ENCODE results near the gene FGFR2.

Gene FGFR2

DNA sequence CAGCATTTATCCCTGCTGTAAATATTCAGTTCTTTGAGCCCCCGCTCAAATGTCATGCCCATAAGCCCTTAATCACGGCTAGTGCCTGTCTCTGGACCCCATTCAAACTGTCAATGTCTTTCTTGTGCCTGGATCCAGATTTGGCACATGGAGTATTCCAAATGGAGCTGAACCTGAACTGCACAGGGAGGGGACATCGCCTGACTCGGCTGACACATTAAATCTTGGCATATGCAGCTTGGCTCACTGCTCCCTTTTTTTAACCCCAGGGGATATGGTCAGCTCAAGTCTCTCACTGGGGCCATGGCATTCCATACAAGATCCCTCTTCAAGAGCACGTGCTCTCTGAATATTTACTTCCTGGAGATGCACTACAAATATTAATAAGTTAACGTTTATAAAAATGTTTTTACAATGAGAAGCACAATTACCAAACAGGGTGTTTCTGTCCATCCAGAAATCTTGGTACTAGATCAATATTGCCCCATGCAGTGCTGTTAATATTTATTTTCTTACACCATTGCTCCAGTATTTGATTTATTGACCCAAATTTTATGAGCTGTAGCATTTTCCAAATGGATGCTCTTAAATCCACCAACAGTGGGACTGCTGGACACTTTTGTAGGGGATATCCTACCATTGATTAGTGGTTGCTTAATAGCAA lies 57.4 kb downstream of the FGFR2 start:
- Mint-ChIP-seq H3K27me3 (ENCODE audit: low read depth, poor library complexity) (peaks cover 6% of the 10 kb centered on the region), H3K27ac (no peak overlapping the region), H3K9me3 (peaks cover 15% of the 10 kb centered on the region), H3K36me3 (ENCODE audit: low read depth) (peaks cover 70% of the 10 kb centered on the region), H3K4me3 (no peak overlapping the region), H3K4me1 (peaks cover 38% of the 10 kb centered on the region)
- TF ChIP-seq, protein P1, sequence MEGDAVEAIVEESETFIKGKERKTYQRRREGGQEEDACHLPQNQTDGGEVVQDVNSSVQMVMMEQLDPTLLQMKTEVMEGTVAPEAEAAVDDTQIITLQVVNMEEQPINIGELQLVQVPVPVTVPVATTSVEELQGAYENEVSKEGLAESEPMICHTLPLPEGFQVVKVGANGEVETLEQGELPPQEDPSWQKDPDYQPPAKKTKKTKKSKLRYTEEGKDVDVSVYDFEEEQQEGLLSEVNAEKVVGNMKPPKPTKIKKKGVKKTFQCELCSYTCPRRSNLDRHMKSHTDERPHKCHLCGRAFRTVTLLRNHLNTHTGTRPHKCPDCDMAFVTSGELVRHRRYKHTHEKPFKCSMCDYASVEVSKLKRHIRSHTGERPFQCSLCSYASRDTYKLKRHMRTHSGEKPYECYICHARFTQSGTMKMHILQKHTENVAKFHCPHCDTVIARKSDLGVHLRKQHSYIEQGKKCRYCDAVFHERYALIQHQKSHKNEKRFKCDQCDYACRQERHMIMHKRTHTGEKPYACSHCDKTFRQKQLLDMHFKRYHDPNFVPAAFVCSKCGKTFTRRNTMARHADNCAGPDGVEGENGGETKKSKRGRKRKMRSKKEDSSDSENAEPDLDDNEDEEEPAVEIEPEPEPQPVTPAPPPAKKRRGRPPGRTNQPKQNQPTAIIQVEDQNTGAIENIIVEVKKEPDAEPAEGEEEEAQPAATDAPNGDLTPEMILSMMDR (IDR thresholded peaks at IDR 0.05), result no peak
- DNase-seq, result no peak

DNA sequence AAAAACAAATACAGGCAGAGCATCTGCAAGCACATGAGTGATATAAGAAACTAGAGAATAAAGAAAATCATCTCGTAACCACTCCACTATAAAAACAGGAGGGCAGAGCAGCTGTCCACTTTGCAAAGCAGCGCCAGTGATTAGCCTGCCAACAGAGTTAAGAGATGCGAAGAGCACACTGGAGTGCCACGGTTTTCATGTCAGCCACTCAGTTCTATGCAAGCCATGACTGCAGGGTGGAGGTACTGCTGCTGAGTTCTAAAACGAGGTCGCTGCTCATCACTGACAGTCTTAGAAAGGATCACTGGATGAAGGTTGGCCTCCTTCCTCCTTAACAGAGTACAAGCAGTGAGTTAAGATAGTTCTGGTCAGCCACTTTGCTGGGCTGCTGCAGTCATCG lies 58.5 kb downstream of the FGFR2 start:
- Mint-ChIP-seq H3K4me3 (no peak overlapping the region), H3K27ac (no peak overlapping the region), H3K4me1 (peaks cover 38% of the 10 kb centered on the region), H3K36me3 (ENCODE audit: low read depth) (peaks cover 66% of the 10 kb centered on the region), H3K27me3 (ENCODE audit: low read depth, poor library complexity) (peaks cover 6% of the 10 kb centered on the region), H3K9me3 (peaks cover 6% of the 10 kb centered on the region)
- DNase-seq, result no peak
- TF ChIP-seq, protein P1 (IDR thresholded peaks at IDR 0.05), result no peak

DNA sequence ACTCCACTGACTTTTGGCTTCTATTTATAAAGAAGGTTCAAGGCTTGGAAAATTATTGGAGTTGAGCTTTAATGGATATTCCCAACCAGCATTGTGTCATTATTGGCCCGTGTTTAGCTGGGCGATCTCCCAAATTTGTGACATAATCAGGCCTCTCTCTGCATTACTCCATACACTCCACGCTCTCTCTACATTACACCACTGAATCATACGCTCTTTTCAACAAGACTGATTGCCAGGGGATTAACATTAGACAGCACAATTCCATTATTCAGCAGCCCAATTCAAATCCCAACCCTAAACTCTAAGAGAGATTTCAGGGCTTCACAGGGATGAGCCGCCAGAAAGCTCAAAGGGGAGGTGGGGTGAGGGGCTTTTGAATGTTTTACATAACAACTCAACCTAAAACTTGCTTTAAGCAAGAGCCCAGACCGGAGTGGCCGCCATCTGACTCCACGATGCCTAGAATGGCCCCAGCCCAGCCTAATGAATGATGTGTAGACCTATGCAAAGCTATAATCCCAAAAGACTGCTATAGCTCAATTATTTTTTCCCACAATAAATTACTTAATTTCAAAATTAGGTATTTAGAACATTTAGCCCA lies 61.8 kb downstream of the FGFR2 start:
- H3K9me3 Mint-ChIP-seq, result no peaks in the 10 kb centered on the region
- TF ChIP-seq, protein P1 (IDR thresholded peaks at IDR 0.05), result no peak
- H3K4me1 Mint-ChIP-seq, result peaks cover 25% of the 10 kb centered on the region
- DNase-seq, result no peak
- no peak overlapping the region for H3K27ac Mint-ChIP-seq
- H3K36me3 Mint-ChIP-seq (ENCODE audit: low read depth), result peaks cover 71% of the 10 kb centered on the region
- peaks cover 16% of the 10 kb centered on the region for H3K27me3 Mint-ChIP-seq (ENCODE audit: low read depth, poor library complexity)
- H3K4me3 Mint-ChIP-seq, result no peak overlapping the region

DNA sequence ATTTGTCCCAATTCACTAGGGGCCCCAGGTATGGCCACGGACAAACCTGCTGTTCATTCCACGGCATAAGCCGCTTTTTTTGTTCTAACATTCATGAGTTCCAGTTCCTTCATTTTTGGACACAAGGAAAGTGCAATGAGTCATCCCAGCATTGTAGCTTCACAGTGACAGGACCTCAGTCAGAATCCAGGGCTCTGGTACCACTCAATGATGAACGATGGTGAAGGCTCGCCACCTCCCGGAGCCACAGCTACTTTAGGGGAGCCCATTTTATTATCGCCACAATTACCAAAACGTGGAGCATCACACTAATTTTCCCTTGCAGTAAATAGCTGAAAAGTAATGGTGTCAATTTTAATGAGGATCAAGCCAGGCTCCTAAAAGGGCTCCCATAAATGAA lies 62.9 kb downstream of the FGFR2 start:
- Mint-ChIP-seq H3K4me1 (peaks cover 23% of the 10 kb centered on the region), H3K27ac (no peak overlapping the region), H3K36me3 (ENCODE audit: low read depth) (peaks cover 81% of the 10 kb centered on the region), H3K27me3 (ENCODE audit: low read depth, poor library complexity) (peaks cover 19% of the 10 kb centered on the region), H3K4me3 (no peak overlapping the region), H3K9me3 (no peaks in the 10 kb centered on the region)
- TF ChIP-seq, protein P1 (IDR thresholded peaks at IDR 0.05), result no peak
- no peak for DNase-seq

DNA sequence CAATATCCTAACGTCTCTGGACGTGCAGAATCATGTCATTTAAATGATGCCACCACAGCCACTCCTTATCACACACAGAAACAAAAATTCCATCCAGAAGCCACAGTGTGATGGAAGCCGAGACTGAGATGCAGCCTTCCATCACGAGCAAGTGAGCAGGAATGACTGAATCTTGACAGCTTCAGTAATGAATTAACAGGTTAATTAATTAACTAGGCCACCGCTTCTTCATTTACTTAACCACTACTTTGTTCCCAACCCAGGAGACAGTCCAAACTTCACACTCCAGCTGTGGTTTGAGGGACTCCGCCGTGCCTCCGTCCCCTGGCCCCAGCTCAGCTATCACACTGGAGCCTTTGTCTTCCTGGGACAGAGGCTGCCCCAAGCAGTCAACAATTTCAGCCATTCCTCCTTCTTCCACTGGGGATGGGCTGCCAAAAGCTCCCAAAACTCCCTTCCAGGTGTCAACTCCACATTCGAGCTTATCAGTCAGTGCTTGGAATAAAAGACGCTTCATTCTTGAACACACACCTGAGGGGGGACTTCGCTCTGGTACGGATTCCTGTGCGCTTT lies 65.9 kb downstream of the FGFR2 start:
- Mint-ChIP-seq H3K27me3 (ENCODE audit: low read depth, poor library complexity) (peaks cover 19% of the 10 kb centered on the region), H3K36me3 (ENCODE audit: low read depth) (peaks cover 65% of the 10 kb centered on the region), H3K27ac (no peak overlapping the region), H3K4me3 (no peak overlapping the region), H3K9me3 (no peaks in the 10 kb centered on the region), H3K4me1 (peaks cover 48% of the 10 kb centered on the region)
- DNase-seq, result no peak
- TF ChIP-seq, protein P1 (IDR thresholded peaks at IDR 0.05), result no peak

DNA sequence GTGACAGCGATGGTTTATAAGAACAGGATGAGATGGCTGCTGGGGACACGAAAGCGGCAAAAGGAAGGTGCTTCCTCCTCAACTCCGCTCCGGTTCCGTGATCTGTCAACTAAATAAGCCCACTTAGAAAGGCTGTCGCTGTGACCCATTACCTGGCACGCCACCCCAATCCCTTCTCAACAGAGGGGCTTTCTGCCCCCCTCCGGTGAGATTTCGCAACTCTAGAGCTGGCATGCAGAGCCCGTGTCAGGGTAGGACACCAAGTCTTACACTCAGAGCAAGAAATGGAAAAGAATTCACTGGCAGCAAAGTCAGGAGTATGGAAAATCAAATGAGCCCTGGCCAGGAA lies 66.4 kb downstream of the FGFR2 start:
- DNase-seq, result no peak
- peaks cover 54% of the 10 kb centered on the region for H3K4me1 Mint-ChIP-seq
- no peak overlapping the region for H3K4me3 Mint-ChIP-seq
- H3K27me3 Mint-ChIP-seq (ENCODE audit: low read depth, poor library complexity), result peaks cover 19% of the 10 kb centered on the region
- H3K36me3 Mint-ChIP-seq (ENCODE audit: low read depth), result peaks cover 59% of the 10 kb centered on the region
- TF ChIP-seq, protein P1 (IDR thresholded peaks at IDR 0.05), result no peak
- H3K27ac Mint-ChIP-seq, result no peak overlapping the region
- no peaks in the 10 kb centered on the region for H3K9me3 Mint-ChIP-seq

All from nephron progenitor cell (in vitro differentiated cells).